GM12874 (cell line): ENCODE data around the gene QSOX2.

Experiments
- CTCF ChIP-seq: IDR thresholded peaks from 2 replicates; pipeline ENCODE4 v1.5.1; 2011; ENCODE audit warnings: low read depth, mild to moderate bottlenecking, control low read depth, low read length, moderate library complexity; ENCODE audit not compliant: insufficient read depth

Gene QSOX2

GRCh38 chr9:136208675-136209074, 36.9 kb downstream of the QSOX2 start:
- TF ChIP-seq CTCF, result no peak

GRCh38 chr9:136207616-136208015, 38.0 kb downstream of the QSOX2 start:
- TF ChIP-seq CTCF, result no peak

- TF ChIP-seq CTCF, result no peak
These were observed 38.9 kb downstream of the QSOX2 start for GRCh38 chr9:136206602-136207275.

GRCh38 chr9:136205707-136205992, 40.0 kb downstream of the QSOX2 start:
- TF ChIP-seq CTCF, result no peak

- TF ChIP-seq CTCF, result no peak
These were observed 40.5 kb downstream of the QSOX2 start, which contains the start of gene LHX3 for GRCh38 chr9:136204838-136205706. Gene LHX3, minus strand, starts transcription at chr9:136205128. Its CDS starts 116 bp downstream, at chr9:136205012.

- no peak for TF ChIP-seq CTCF
These were observed 41.3 kb downstream of the QSOX2 start for GRCh38 chr9:136204145-136204805.

GRCh38 chr9:136203408-136204144, 42.0 kb downstream of the QSOX2 start:
- TF ChIP-seq CTCF, result no peak
